NCI-H1417 (cell line): Measurements from ENCODE around the gene ATP7B.

Experiments used
- DNase-seq, 3 experiments: peaks; one replicate each; lab custom pipeline; 2025; lab: John Stamatoyannopoulos, UW

ATP7B gene

GRCh38 chr13:51978796-51979556 lies 32.3 kb downstream of the ATP7B start:
- DNase-seq: no peak

GRCh38 chr13:51977625-51978024 lies 33.6 kb downstream of the ATP7B start:
- no peak for DNase-seq

DNA sequence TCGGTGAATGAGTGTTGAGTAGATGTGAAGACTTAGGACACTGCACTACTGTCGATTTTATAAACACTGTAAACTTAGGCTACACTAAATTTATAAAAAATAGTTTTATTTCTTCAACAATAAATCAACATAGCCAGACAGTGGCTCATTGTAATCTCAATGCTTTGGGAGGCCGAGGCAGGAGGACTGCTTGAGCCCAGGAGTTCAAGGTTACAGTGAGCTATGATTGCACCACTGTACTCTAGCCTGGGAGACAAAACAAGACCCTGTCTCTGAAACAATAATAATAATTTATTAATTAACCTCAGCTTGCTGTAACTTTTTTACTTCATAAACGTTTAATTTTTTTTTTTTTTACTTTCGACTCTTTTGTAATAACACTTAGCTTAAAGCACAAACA lies 34.4 kb downstream of the ATP7B start:
- no peak for DNase-seq

GRCh38 chr13:51976423-51976822 lies 34.8 kb downstream of the ATP7B start:
- no peak for DNase-seq

- no peak for DNase-seq
Observed at GRCh38 chr13:51974482-51974881, 36.8 kb downstream of the ATP7B start.

- DNase-seq: peak in 2 of 3 experiments; percentile 30 to 35
Observed at GRCh38 chr13:51971520-51972426, 39.5 kb downstream of the ATP7B start.

GRCh38 chr13:51970349-51970748 lies 40.9 kb downstream of the ATP7B start:
- DNase-seq: no peak

GRCh38 chr13:51967482-51968446 lies 43.5 kb downstream of the ATP7B start:
- no peak for DNase-seq

DNA sequence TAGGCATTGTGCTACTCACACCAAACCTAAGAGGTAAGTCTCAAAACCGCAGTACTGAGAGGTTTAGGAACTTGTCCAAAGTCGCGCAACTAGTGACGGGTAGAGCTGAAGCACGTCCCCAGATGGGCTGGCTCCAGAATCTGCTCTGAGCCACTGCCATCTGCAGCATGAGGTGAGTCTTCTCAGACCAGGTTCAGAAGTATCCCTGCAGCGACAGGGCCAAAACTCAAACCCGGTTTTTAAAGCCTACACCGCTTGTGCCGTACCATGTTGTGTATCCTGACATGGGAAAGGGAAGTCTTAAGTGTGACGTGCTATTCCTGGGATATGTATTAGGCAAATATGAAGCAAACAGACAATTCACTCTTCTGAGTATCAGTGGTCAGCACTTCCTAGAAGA lies 45.1 kb downstream of the ATP7B start:
- no peak for DNase-seq

DNA sequence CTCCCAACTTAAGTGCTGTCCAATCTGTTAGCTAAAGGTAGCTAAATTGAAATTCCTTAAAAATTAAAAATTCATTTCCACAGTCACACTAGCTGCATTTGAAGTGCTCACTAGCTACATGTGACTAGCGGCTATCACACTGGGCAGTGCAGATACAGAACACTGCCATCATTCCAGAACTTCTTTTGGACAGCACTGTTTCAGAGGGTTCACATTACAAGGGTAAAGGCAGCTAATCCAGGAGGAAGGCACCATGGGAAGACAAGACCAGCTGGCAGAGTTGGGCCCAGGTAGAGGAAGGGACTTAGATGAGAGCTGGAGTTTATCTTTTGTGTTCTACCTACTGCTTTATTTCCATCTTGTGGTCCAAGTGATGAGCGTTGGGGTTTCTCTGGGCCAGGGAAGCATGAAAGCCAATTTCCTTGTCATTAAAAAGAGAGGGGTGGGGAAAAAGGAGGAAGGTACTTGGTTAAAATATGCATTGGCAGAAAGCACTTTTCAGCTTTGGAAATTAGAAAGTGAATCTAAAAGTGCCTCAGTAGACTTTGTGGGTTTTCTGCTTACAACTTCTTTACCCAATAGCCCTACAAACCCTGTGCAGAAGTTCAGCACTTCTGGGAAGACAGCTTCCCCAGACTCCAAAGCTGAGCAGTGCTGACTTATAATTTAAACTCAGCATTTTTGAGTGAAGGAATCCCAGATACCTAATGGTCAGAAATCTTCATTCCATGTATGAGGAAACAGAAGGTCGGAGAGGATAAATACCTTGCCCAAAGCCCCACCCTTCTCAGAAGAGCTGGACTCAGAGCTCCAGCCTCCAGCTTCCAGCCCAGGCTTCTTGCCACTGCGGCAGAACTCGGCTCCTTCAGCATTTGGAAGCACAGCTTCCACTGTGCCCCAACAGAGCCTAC lies 49.5 kb downstream of the ATP7B start:
- no peak for DNase-seq

- no peak for DNase-seq
Observed at GRCh38 chr13:51960766-51961165, 50.5 kb downstream of the ATP7B start.

- no peak for DNase-seq
Observed at GRCh38 chr13:51959773-51960172, 51.5 kb downstream of the ATP7B start.

DNA sequence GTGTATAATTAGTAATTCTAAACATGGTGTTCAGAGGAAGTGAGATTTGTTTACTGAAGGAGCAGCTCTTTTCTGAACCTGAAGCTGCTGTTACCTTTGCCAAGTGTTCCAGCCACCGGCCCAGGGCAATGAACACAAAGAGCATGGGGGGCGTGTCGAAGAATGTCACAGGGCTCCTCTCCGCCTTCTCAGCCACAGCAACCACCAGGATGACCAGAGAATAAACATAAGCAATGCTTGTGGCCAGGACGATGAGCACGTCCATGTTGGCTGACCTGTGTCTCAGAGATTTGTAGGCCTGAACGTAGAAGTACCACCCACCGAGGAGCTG lies 53.1 kb downstream of the ATP7B start:
- DNase-seq: no peak

- peak in 2 of 3 experiments; percentile 51 to 57 for DNase-seq
Observed at GRCh38 chr13:51957377-51958216, 53.7 kb downstream of the ATP7B start.

DNA sequence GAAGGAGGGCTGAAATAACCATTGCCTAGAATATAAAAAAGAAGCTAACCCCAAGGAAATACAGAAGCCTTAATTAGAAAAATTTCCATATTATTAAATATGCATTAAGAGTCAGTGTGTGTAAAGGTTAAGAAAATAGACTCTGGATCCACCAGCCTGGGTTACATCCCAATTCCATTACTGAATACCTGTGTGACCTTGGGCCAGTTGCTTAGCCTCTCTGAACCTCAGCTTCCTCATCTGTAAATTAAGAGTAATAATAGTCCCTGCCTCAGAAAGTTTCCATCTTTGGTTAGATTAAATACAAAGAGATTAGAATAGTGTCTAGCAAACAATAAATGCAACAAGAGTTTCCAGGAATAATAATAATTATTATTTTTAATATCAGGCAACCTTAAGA lies 54.5 kb downstream of the ATP7B start:
- DNase-seq: no peak

GRCh38 chr13:51955816-51956603 lies 55.2 kb downstream of the ATP7B start:
- peak in 1 of 3 experiments; percentile 34 for DNase-seq

DNA sequence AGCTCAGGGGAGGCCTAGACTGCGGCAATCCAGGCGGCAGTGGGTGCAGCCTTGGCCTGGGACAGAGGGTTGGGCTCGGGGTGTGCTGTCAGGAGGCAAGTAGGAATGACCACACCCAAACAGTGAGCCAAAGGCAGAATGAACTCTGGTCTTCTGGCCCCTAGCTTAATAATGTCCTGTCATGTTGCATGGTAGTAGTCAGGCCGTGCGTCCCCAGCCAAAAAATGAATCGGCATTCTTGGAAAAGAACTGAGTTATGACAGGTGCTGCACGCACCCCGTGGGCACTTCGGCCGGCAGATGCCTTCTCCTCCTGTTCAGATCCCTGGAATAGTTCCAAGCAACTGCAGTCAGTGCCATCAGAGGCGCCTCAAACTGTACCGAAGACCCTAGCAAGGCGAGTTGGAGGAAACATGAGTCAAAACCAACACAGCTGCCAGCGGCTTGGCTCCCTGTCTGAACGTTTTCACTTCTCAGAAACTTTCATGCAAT lies 55.9 kb downstream of the ATP7B start:
- peak; percentile 13 to 83 (median 36) for DNase-seq

- no peak for DNase-seq
Observed at GRCh38 chr13:51953347-51954195, 57.7 kb downstream of the ATP7B start.
